Sigmoid colon (tissue), 7 donors: ENCODE results near the gene CCDC137. TPM values are rescaled to one million over a fixed set of nuclear protein-coding genes. Genes with fewer than 3 reads are reported as not detected.
A peak's percentile ranks its signal among the peaks of the same experiment; 100 is the strongest.

ENCODE experiments used
- DNase-seq: peaks from one replicate; pipeline ENCODE4 v3.0.0-alpha.2; 2019
- H3K27ac ChIP-seq, 4 donors: fragments of 200-600 bp; sonication (generic); one replicate each; pipeline ENCODE4 v1.5.1; 2016 to 2019; ENCODE audit warnings: mild to moderate bottlenecking in 1 of 4
- H3K27me3 ChIP-seq, 3 donors: fragments of 200-600 bp; sonication (generic); one replicate each; pipeline ENCODE4 v1.5.1; 2019; ENCODE audit warnings: mild to moderate bottlenecking in 1 of 3
- H3K36me3 ChIP-seq, 4 donors: fragments of 200-600 bp; sonication (generic); one replicate each; pipeline ENCODE4 v1.5.1; 2016 to 2019
- H3K4me1 ChIP-seq, 4 donors: fragments of 200-600 bp; sonication (generic); one replicate each; pipeline ENCODE4 v1.5.1; 2017 to 2019
- H3K4me3 ChIP-seq, 4 donors: fragments of 200-600 bp; sonication (generic); one replicate each; pipeline ENCODE4 v1.5.1; 2017 to 2019; ENCODE audit warnings: mild to moderate bottlenecking in 2 of 4, moderate library complexity in 1 of 4
- H3K9me3 ChIP-seq, 4 donors: fragments of 200-600 bp in 3 of 4; sonication (generic) in 3 of 4; one replicate each; pipeline versions ENCODE4 v1.5.1 to v1.6.1; 2013 to 2019
- CTCF ChIP-seq, 4 experiments: fragments of 450-650 bp in 3 of 4; fragments of 200-600 bp in 1 of 4; IDR thresholded peaks; one replicate each; pipeline ENCODE4 v1.5.1; 2016 to 2019; ENCODE audit warnings: antibody characterized with exemption in 4 of 4, mild to moderate bottlenecking in 3 of 4, moderate library complexity in 2 of 4
- EP300 ChIP-seq, 4 donors: sonication (generic); formaldehyde crosslinking; IDR thresholded peaks; one replicate each; pipeline ENCODE4 v1.6.1; 2017; ENCODE audit warnings: antibody characterized with exemption in 4 of 4
- POLR2A ChIP-seq, 2 donors: fragments of 450-650 bp; IDR thresholded peaks; one replicate each; pipeline ENCODE4 v1.6.1; 2016; ENCODE audit warnings: antibody characterized with exemption in 2 of 2, mild to moderate bottlenecking in 2 of 2, moderate library complexity in 2 of 2
- POLR2AphosphoS5 ChIP-seq, 4 donors: sonication (generic); formaldehyde crosslinking; IDR thresholded peaks; one replicate each; pipeline ENCODE4 v1.6.1; 2017; ENCODE audit warnings: antibody characterized with exemption in 4 of 4
- WGBS, 2 donors: extraction: QIAGEN DNeasy Blood & Tissue Kit; methylation state at CpG; one replicate each; pipeline ENCODE4 v1.1.7; 2013; 5-methylcytosine and 5-hydroxymethylcytosine counted together
- intact Hi-C: fragments of 100-400 bp; cut with DNase I; formaldehyde crosslinking; loops from one replicate; pipeline ENCODE4 v1.15.1; 2023
- polyA plus RNA-seq, 3 donors: library from polyadenylated mRNA; stranded (reverse); fragments of 200-250 nt; gene quantifications; one replicate each; pipeline ENCODE4 v1.2.3, GENCODE V29; 2013
- total RNA-seq, 4 donors: library from RNA; depleted of rRNA; stranded (reverse); fragments of >200 nt; gene quantifications; one replicate each; pipeline ENCODE4 v1.1.0, GENCODE V29; 2016
- donor health status: healthy with polysubstance abuse.
- donor health status: Bipolar disorder and iron deficiency.
- donor health status: healthy.

CCDC137 gene
- total and polyA plus RNA-seq, 7 donors, result 5.5 to 31.1 (median 9.5) TPM

- intact Hi-C loops, result no loop called here
- H3K36me3 ChIP-seq, result no peaks in the 10 kb centered on the region
- peaks cover 34 to 82% (median 52%) of the 10 kb centered on the region in 3 donors for H3K27me3 ChIP-seq
- peaks cover 0 to 6% (median 4%) of the 10 kb centered on the region in 4 donors for H3K9me3 ChIP-seq
- no peak overlapping the region for H3K4me3 ChIP-seq
- no peak overlapping the region for H3K27ac ChIP-seq
- TF ChIP-seq POLR2A (IDR thresholded peaks at IDR 0.05) (no peak), EP300 (IDR thresholded peaks at IDR 0.05) (no peak)
- no peaks in the 10 kb centered on the region for H3K4me1 ChIP-seq
- 74 to 84% methylated on average over 9 of the region's 9 CpGs for WGBS, 2 donors
- no peak for DNase-seq
Measured at GRCh38 chr17:81650951-81651350, 15.6 kb upstream of the CCDC137 start.

GRCh38 chr17:81651692-81652091 lies 14.8 kb upstream of the CCDC137 start:
- intact Hi-C loops, result no loop called here
- Histone ChIP-seq H3K4me3 (no peak overlapping the region), H3K4me1 (no peaks in the 10 kb centered on the region), H3K27me3 (peaks cover 34 to 82% (median 52%) of the 10 kb centered on the region in 3 donors), H3K9me3 (peaks cover 0 to 6% (median 4%) of the 10 kb centered on the region in 4 donors), H3K36me3 (no peaks in the 10 kb centered on the region), H3K27ac (no peak overlapping the region)
- TF ChIP-seq CTCF (IDR thresholded peaks at IDR 0.05) (no peak), EP300 (IDR thresholded peaks at IDR 0.05) (no peak), POLR2AphosphoS5 (IDR thresholded peaks at IDR 0.05) (no peak), POLR2A (IDR thresholded peaks at IDR 0.05) (no peak)
- DNase-seq, result peak; percentile 62
- 69 to 83% methylated on average over 10 of the region's 10 CpGs for WGBS, 2 donors

GRCh38 chr17:81652906-81653771 lies 13.4 kb upstream of the CCDC137 start:
- 23 to 41% methylated on average over 27 of the region's 27 CpGs for WGBS, 2 donors
- H3K9me3 ChIP-seq, result peaks cover 0 to 6% (median 4%) of the 10 kb centered on the region in 4 donors
- H3K4me3 ChIP-seq, result peak overlapping the region in 1 of 4 donors; percentile 13
- peak; percentile 65 for DNase-seq
- TF ChIP-seq CTCF (IDR thresholded peaks at IDR 0.05) (no peak), POLR2A (IDR thresholded peaks at IDR 0.05) (no peak), POLR2AphosphoS5 (IDR thresholded peaks at IDR 0.05) (no peak), EP300 (IDR thresholded peaks at IDR 0.05) (no peak)
- intact Hi-C loops, result no loop called here
- H3K27me3 ChIP-seq, result peaks cover 25 to 68% (median 41%) of the 10 kb centered on the region in 3 donors
- H3K27ac ChIP-seq, result no peak overlapping the region
- H3K4me1 ChIP-seq, result no peaks in the 10 kb centered on the region
- H3K36me3 ChIP-seq, result no peaks in the 10 kb centered on the region

- Histone ChIP-seq H3K4me1 (no peaks in the 10 kb centered on the region), H3K27me3 (peaks cover 7 to 44% (median 18%) of the 10 kb centered on the region in 3 donors), H3K27ac (no peak overlapping the region), H3K36me3 (no peaks in the 10 kb centered on the region), H3K4me3 (no peak overlapping the region), H3K9me3 (no peaks in the 10 kb centered on the region)
- TF ChIP-seq EP300 (IDR thresholded peaks at IDR 0.05), result no peak
- TF ChIP-seq POLR2A (IDR thresholded peaks at IDR 0.05), result no peak
- intact Hi-C loops, result no loop called here
- no peak for DNase-seq
- 81 to 86% methylated on average over 18 of the region's 18 CpGs for WGBS, 2 donors
Measured at GRCh38 chr17:81655378-81656117, 11.0 kb upstream of the CCDC137 start.

GRCh38 chr17:81656118-81656743 lies 10.3 kb upstream of the CCDC137 start, which contains the start of gene PDE6G:
Gene PDE6G (minus strand): TSS chr17:81656542. CDS start chr17:81653305, 3,237 bp downstream.
- TF ChIP-seq CTCF (IDR thresholded peaks at IDR 0.05) (no peak), EP300 (IDR thresholded peaks at IDR 0.05) (no peak), POLR2AphosphoS5 (IDR thresholded peaks at IDR 0.05) (no peak), POLR2A (IDR thresholded peaks at IDR 0.05) (no peak)
- Histone ChIP-seq H3K27me3 (peaks cover 5 to 37% (median 11%) of the 10 kb centered on the region in 3 donors), H3K4me3 (no peak within 1 kb of the TSS), H3K4me1 (no peaks in the 10 kb centered on the region), H3K36me3 (no peaks in the 10 kb centered on the region), H3K27ac (no peak within 1 kb of the TSS), H3K9me3 (no peaks in the 10 kb centered on the region)
- peak; percentile 43 for DNase-seq
- WGBS, 2 donors, result 86 to 89% methylated on average over 15 of the region's 15 CpGs
- intact Hi-C loops, result no loop called here
